Measurements from ENCODE around the gene SHMT2. TPM values are rescaled to one million over a fixed set of nuclear protein-coding genes. Genes with fewer than 3 reads are reported as not detected.

SHMT2 gene
- total RNA-seq, 4 donors from 2014 or later = 20.5 to 42.4 (median 34.4) TPM

- Histone ChIP-seq H3K9me3 (no peaks in the 10 kb centered on the region), H3K27me3 (peaks cover 59% of the 10 kb centered on the region), H3K36me3 (peaks cover 0 to 9% of the 10 kb centered on the region in 2 donors), H3K4me1 (peaks cover 0 to 52% (median 14%) of the 10 kb centered on the region in 3 donors), H3K27ac (no peak overlapping the region), H3K4me3 (no peak overlapping the region)
- ATAC-seq = no peak
- no peak for TF ChIP-seq CTCF (IDR thresholded peaks at IDR 0.05)
- TF ChIP-seq EP300 (IDR thresholded peaks at IDR 0.05) = no peak
- TF ChIP-seq POLR2AphosphoS5 (IDR thresholded peaks at IDR 0.05) = no peak
- no peak for TF ChIP-seq POLR2A (IDR thresholded peaks at IDR 0.05)
- 0 to 3% methylated on average over 3 to 13 of the region's 35 CpGs for WGBS, 2 donors (ENCODE audit: low coverage in 1 of 2)
Observed at GRCh38 chr12:57226588-57227314, 2.8 kb upstream of the SHMT2 start.

GRCh38 chr12:57227315-57228115 is 2.0 kb upstream of the SHMT2 start:
- Histone ChIP-seq H3K4me1 (peaks cover 0 to 52% (median 14%) of the 10 kb centered on the region in 3 donors), H3K27me3 (peaks cover 51% of the 10 kb centered on the region)
- WGBS, 2 donors (ENCODE audit: low coverage in 1 of 2) = 71 to 77% methylated on average over 5 to 6 of the region's 8 CpGs

GRCh38 chr12:57229046-57229633 is 371 bp upstream of the SHMT2 start:
- Histone ChIP-seq H3K27me3 (peaks cover 44% of the 10 kb centered on the region), H3K4me3 (peak overlapping the region; percentile 61 to 70), H3K9me3 (no peaks in the 10 kb centered on the region), H3K36me3 (peaks cover 0 to 32% of the 10 kb centered on the region in 2 donors), H3K4me1 (peaks cover 0 to 52% (median 14%) of the 10 kb centered on the region in 3 donors), H3K27ac (peak overlapping the region in 2 of 4 donors; percentile 74 to 77)
- peak in 2 of 4 experiments; percentile 37 to 43 for TF ChIP-seq CTCF (IDR thresholded peaks at IDR 0.05)
- no peak for TF ChIP-seq POLR2A (IDR thresholded peaks at IDR 0.05)
- no peak for TF ChIP-seq POLR2AphosphoS5 (IDR thresholded peaks at IDR 0.05)
- TF ChIP-seq EP300 (IDR thresholded peaks at IDR 0.05) = no peak
- ATAC-seq = no peak
- 8 to 67% methylated on average over 1 to 9 of the region's 9 CpGs for WGBS, 2 donors (ENCODE audit: low coverage in 1 of 2)

More at GRCh38 chr12:57227315-57228115, 2.0 kb upstream of the SHMT2 start:
- TF ChIP-seq EP300 (IDR thresholded peaks at IDR 0.05) (no peak), CTCF (IDR thresholded peaks at IDR 0.05) (no peak), POLR2A (IDR thresholded peaks at IDR 0.05) (no peak), POLR2AphosphoS5 (IDR thresholded peaks at IDR 0.05) (no peak)
- no peak for ATAC-seq
- no peak overlapping the region for H3K4me3 ChIP-seq
- H3K27ac ChIP-seq = no peak overlapping the region
- no peaks in the 10 kb centered on the region for H3K9me3 ChIP-seq
- H3K36me3 ChIP-seq = peaks cover 0 to 16% of the 10 kb centered on the region in 2 donors

GRCh38 chr12:57230381-57231155 is 1.1 kb downstream of the SHMT2 start:
- H3K27ac ChIP-seq = peak overlapping the region in 2 of 4 donors; percentile 74 to 77
- ATAC-seq = no peak
- WGBS, 2 donors (ENCODE audit: low coverage in 1 of 2) = 59% methylated on average over 3 of the region's 10 CpGs; no CpG with 5 or more reads in 1 of the 2 donors
- peaks cover 0 to 47% of the 10 kb centered on the region in 2 donors for H3K36me3 ChIP-seq
- H3K9me3 ChIP-seq = no peaks in the 10 kb centered on the region
- peak overlapping the region; percentile 61 to 70 for H3K4me3 ChIP-seq
- no peak for TF ChIP-seq EP300 (IDR thresholded peaks at IDR 0.05)
- no peak for TF ChIP-seq POLR2AphosphoS5 (IDR thresholded peaks at IDR 0.05)
- TF ChIP-seq POLR2A (IDR thresholded peaks at IDR 0.05) = no peak
- no peak for TF ChIP-seq CTCF (IDR thresholded peaks at IDR 0.05)
- peaks cover 0 to 53% (median 14%) of the 10 kb centered on the region in 3 donors for H3K4me1 ChIP-seq
- H3K27me3 ChIP-seq = peaks cover 43% of the 10 kb centered on the region
